SK-N-SH treated with all-trans-retinoic acid at 6 μM for 48 hours (cell line): ENCODE data around the gene MDGA2.

Source experiments
- ATAC-seq: fragments of 200-7000 bp; cut with Tn5 transposase; 3 replicates; pipeline ENCODE4 v1.9.1; 2020; ENCODE audit warnings: mild to moderate bottlenecking, moderate library complexity
- ARNTL ChIP-seq: fragments of 450-650 bp; formaldehyde crosslinking; IDR thresholded peaks from 2 replicates; pipeline ENCODE4 v1.5.0; 2020; ENCODE audit warnings: low read depth, mild to moderate bottlenecking, moderate library complexity, borderline replicate concordance
- BACH2 ChIP-seq: fragments of 250-450 bp; sonication (Bioruptor Pico); IDR thresholded peaks from 2 replicates; pipeline ENCODE4 v1.9.0; 2021; ENCODE audit warnings: mild to moderate bottlenecking, borderline replicate concordance
- CSDC2 ChIP-seq: fragments of 250-450 bp; sonication (Bioruptor Pico); IDR thresholded peaks from 2 replicates; pipeline ENCODE4 v1.5.0; 2020; ENCODE audit warnings: mild to moderate bottlenecking, moderate library complexity
- ESRRG ChIP-seq: fragments of 250-450 bp; sonication (Bioruptor Pico); IDR thresholded peaks from 2 replicates; pipeline ENCODE4 v1.6.1; 2021; ENCODE audit warnings: mild to moderate bottlenecking
- GLIS3 ChIP-seq: fragments of 250-450 bp; sonication (Bioruptor Pico); IDR thresholded peaks from 2 replicates; pipeline ENCODE4 v1.5.0; 2020; ENCODE audit warnings: mild to moderate bottlenecking, moderate library complexity
- ISL1 ChIP-seq: fragments of 250-450 bp; sonication (Bioruptor Pico); IDR thresholded peaks from 2 replicates; pipeline ENCODE4 v2.1.2; 2022; ENCODE audit warnings: mild to moderate bottlenecking, moderate library complexity
- OSR1 ChIP-seq: fragments of 250-450 bp; sonication (Bioruptor Pico); IDR thresholded peaks from 2 replicates; pipeline ENCODE4 v1.8.0; 2022; ENCODE audit warnings: moderate library complexity, mild to moderate bottlenecking, inconsistent platforms
- RARB ChIP-seq: fragments of 250-450 bp; sonication (Bioruptor Pico); IDR thresholded peaks from 2 replicates; pipeline ENCODE4 v1.8.0; 2021; ENCODE audit warnings: mild to moderate bottlenecking, moderate library complexity
- SNAI2 ChIP-seq: fragments of 250-450 bp; sonication (Bioruptor Pico); IDR thresholded peaks from 2 replicates; pipeline ENCODE4 v1.5.0; 2020; ENCODE audit warnings: mild to moderate bottlenecking, moderate library complexity
- TCF4 ChIP-seq: fragments of 250-450 bp; sonication (Bioruptor Pico); IDR thresholded peaks from 2 replicates; pipeline ENCODE4 v1.8.0; 2021; ENCODE audit warnings: mild to moderate bottlenecking, moderate library complexity, borderline replicate concordance
- TOX ChIP-seq: fragments of 250-450 bp; sonication (Bioruptor Pico); IDR thresholded peaks from 2 replicates; pipeline ENCODE4 v1.8.0; 2021; ENCODE audit warnings: mild to moderate bottlenecking, moderate library complexity, borderline replicate concordance
- ZC3H10 ChIP-seq: fragments of 250-450 bp; sonication (Bioruptor Pico); IDR thresholded peaks from 2 replicates; pipeline ENCODE4 v1.5.1; 2021; ENCODE audit warnings: mild to moderate bottlenecking, moderate library complexity
- ZFP3 ChIP-seq: fragments of 250-450 bp; sonication (Bioruptor Pico); IDR thresholded peaks from 2 replicates; pipeline ENCODE4 v1.5.0; 2020; ENCODE audit warnings: mild to moderate bottlenecking, moderate library complexity
- ZFP30 ChIP-seq: fragments of 450-650 bp; formaldehyde crosslinking; IDR thresholded peaks from 2 replicates; pipeline ENCODE4 v1.5.0; 2022; ENCODE audit warnings: mild to moderate bottlenecking, moderate library complexity
- ZNF565 ChIP-seq: fragments of 450-650 bp; formaldehyde crosslinking; conservative IDR thresholded peaks from 2 replicates; pipeline ENCODE4 v1.5.0; 2020; ENCODE audit warnings: low read depth, mild to moderate bottlenecking, moderate library complexity
- ZNF8 ChIP-seq: fragments of 450-650 bp; formaldehyde crosslinking; IDR thresholded peaks from 2 replicates; pipeline ENCODE4 v1.5.0; 2020; ENCODE audit warnings: mild to moderate bottlenecking, moderate library complexity
- TF ChIP-seq, protein P1 (sequence below): fragments of 250-450 bp; sonication (Bioruptor Pico); IDR thresholded peaks from 2 replicates; pipeline ENCODE4 v1.8.0; 2020; ENCODE audit warnings: mild to moderate bottlenecking, moderate library complexity, borderline replicate concordance
- TF ChIP-seq, protein P2 (sequence below): fragments of 250-450 bp; sonication (Bioruptor Pico); IDR thresholded peaks from 2 replicates; pipeline ENCODE4 v1.5.0; 2020; ENCODE audit warnings: mild to moderate bottlenecking, moderate library complexity
- TF ChIP-seq, protein P3 (sequence below): fragments of 250-450 bp; sonication (Bioruptor Pico); IDR thresholded peaks from 2 replicates; pipeline ENCODE4 v1.8.0; 2021; ENCODE audit warnings: low read depth, mild to moderate bottlenecking, moderate library complexity, borderline replicate concordance
- TF ChIP-seq, protein P4 (sequence below): fragments of 250-450 bp; sonication (Bioruptor Pico); IDR thresholded peaks from 2 replicates; pipeline ENCODE4 v1.5.1; 2021; ENCODE audit warnings: mild to moderate bottlenecking, moderate library complexity

MDGA2 gene

DNA sequence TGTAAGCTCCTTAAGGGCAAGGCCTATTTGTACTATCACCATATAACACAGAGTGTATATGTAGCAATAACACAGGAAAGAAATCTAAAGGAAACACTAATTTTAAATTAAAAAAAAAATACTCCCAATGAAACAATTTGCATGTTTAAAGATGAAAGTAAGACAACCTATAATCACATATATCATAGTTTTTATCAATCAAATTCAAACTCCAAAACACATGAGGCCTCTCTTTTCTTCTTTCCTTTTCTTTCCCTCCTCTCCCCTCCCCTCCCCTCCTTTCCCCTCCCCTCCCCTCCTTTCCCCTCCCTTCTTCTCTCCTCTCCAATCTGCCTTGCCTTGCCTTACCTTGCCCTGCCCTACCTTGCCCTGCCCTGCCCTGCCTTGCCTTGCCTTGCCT, 618.0 kb downstream of the MDGA2 start:
- TF ChIP-seq GLIS3 (no peak), ZFP30 (no peak), ISL1 (CRISPR knock-in tag) (no peak), SNAI2 (CRISPR knock-in tag) (no peak), OSR1 (CRISPR knock-in tag) (no peak), ESRRG (no peak), TOX (CRISPR knock-in tag) (no peak), RARB (CRISPR knock-in tag) (no peak), TCF4 (CRISPR knock-in tag) (no peak), ZFP3 (no peak), ARNTL (CRISPR knock-in tag) (no peak)
- TF ChIP-seq, protein P1, sequence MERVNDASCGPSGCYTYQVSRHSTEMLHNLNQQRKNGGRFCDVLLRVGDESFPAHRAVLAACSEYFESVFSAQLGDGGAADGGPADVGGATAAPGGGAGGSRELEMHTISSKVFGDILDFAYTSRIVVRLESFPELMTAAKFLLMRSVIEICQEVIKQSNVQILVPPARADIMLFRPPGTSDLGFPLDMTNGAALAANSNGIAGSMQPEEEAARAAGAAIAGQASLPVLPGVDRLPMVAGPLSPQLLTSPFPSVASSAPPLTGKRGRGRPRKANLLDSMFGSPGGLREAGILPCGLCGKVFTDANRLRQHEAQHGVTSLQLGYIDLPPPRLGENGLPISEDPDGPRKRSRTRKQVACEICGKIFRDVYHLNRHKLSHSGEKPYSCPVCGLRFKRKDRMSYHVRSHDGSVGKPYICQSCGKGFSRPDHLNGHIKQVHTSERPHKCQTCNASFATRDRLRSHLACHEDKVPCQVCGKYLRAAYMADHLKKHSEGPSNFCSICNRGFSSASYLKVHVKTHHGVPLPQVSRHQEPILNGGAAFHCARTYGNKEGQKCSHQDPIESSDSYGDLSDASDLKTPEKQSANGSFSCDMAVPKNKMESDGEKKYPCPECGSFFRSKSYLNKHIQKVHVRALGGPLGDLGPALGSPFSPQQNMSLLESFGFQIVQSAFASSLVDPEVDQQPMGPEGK (CRISPR knock-in tag) = no peak
- TF ChIP-seq, protein P2, sequence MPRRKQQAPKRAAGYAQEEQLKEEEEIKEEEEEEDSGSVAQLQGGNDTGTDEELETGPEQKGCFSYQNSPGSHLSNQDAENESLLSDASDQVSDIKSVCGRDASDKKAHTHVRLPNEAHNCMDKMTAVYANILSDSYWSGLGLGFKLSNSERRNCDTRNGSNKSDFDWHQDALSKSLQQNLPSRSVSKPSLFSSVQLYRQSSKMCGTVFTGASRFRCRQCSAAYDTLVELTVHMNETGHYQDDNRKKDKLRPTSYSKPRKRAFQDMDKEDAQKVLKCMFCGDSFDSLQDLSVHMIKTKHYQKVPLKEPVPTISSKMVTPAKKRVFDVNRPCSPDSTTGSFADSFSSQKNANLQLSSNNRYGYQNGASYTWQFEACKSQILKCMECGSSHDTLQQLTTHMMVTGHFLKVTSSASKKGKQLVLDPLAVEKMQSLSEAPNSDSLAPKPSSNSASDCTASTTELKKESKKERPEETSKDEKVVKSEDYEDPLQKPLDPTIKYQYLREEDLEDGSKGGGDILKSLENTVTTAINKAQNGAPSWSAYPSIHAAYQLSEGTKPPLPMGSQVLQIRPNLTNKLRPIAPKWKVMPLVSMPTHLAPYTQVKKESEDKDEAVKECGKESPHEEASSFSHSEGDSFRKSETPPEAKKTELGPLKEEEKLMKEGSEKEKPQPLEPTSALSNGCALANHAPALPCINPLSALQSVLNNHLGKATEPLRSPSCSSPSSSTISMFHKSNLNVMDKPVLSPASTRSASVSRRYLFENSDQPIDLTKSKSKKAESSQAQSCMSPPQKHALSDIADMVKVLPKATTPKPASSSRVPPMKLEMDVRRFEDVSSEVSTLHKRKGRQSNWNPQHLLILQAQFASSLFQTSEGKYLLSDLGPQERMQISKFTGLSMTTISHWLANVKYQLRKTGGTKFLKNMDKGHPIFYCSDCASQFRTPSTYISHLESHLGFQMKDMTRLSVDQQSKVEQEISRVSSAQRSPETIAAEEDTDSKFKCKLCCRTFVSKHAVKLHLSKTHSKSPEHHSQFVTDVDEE (CRISPR knock-in tag) = no peak
- TF ChIP-seq, protein P3, sequence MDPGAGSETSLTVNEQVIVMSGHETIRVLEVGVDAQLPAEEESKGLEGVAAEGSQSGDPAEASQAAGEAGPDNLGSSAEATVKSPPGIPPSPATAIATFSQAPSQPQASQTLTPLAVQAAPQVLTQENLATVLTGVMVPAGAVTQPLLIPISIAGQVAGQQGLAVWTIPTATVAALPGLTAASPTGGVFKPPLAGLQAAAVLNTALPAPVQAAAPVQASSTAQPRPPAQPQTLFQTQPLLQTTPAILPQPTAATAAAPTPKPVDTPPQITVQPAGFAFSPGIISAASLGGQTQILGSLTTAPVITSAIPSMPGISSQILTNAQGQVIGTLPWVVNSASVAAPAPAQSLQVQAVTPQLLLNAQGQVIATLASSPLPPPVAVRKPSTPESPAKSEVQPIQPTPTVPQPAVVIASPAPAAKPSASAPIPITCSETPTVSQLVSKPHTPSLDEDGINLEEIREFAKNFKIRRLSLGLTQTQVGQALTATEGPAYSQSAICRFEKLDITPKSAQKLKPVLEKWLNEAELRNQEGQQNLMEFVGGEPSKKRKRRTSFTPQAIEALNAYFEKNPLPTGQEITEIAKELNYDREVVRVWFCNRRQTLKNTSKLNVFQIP (CRISPR knock-in tag) = no peak
- TF ChIP-seq, protein P4, sequence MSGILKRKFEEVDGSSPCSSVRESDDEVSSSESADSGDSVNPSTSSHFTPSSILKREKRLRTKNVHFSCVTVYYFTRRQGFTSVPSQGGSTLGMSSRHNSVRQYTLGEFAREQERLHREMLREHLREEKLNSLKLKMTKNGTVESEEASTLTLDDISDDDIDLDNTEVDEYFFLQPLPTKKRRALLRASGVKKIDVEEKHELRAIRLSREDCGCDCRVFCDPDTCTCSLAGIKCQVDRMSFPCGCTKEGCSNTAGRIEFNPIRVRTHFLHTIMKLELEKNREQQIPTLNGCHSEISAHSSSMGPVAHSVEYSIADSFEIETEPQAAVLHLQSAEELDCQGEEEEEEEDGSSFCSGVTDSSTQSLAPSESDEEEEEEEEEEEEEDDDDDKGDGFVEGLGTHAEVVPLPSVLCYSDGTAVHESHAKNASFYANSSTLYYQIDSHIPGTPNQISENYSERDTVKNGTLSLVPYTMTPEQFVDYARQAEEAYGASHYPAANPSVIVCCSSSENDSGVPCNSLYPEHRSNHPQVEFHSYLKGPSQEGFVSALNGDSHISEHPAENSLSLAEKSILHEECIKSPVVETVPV (CRISPR knock-in tag) = no peak
- ATAC-seq = no peak

DNA sequence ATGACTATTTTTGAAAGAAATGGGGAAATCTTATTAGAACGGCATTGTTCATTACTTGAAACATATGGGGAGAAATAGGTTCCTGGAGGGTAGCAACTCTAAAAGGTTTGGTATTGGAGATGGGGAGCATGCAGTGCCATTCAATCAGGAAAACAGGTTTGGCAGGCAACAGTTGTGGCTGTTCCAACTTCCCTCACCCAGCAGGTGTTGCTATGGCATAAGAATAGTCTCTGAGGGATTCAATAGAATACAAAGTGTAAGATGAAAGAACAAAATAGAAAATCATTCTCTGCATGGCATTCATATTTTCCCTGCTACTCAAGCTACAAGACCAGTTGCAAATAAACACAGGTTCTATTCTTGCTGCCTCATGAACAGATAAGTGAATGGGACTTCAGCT, 630.6 kb downstream of the MDGA2 start:
- no peak for ATAC-seq
- TF ChIP-seq ESRRG (no peak), ZFP3 (no peak), TCF4 (CRISPR knock-in tag) (no peak)

DNA sequence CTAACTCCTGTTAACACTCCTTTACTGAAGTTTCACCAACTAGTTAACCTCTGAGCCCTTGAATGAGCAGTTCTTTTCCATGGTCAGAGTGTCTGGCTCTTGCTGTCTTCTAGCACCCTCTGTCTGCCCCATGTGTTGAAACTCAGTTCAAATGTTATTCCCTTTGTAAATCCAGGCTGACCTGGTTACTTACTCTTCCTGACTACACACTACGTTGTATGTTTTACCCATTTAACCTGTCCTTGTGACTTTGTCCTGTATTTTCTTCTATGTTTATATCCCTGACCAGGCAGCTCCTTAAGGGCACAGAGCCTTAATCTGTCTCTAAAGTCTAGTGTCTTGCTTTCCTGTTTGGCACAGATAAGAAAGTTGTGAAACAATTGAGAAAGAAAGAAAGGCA, 634.9 kb downstream of the MDGA2 start:
- TF ChIP-seq ZFP3 (no peak), ZNF565 (CRISPR knock-in tag) (no peak), ARNTL (CRISPR knock-in tag) (no peak)
- TF ChIP-seq, protein P4 (CRISPR knock-in tag) = no peak
- ATAC-seq = no peak

DNA sequence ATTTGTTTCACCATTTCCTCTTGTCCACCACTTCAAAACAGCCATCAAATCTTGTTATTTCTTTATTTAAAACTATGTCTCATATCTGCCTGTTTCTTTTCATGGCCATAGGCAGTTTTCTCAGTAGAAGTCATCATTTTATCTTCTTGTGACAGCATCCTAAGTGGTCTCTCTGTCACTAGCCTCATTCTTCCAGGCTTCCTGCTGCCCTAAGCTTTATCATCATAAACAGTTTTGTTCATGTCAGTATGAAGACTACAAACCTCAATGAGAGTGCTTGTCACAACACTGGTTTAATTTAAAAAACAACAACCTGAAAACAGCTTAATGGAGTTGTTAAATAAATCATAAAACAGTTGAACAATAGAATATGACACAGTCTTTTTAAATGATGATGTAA, 636.1 kb downstream of the MDGA2 start:
- no peak for ATAC-seq
- no peak for TF ChIP-seq BACH2 (CRISPR knock-in tag)

DNA sequence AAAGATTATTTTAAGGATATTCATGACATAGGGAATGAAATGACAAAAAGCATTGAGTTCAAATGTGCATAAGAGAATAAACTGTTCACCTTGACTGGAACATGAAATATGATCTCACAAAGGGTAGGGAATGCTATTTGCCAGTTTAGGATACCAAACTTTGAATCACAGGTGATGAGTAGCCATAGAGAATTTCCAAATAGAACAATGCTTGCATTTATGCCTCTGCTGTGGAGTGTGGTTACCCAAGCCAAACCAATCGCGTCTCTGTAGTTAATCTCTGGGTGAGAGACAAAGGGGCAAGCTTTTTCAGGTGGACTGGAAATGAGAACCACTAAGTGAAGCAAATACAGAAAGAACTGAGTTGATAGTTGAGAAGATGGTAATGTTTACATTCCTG, 652.7 kb downstream of the MDGA2 start:
- no peak for ATAC-seq
- no peak for TF ChIP-seq ISL1 (CRISPR knock-in tag)
- no peak for TF ChIP-seq ZC3H10 (CRISPR knock-in tag)
- TF ChIP-seq ARNTL (CRISPR knock-in tag) = no peak
- TF ChIP-seq CSDC2 (CRISPR knock-in tag) = no peak
- TF ChIP-seq ZNF8 = no peak
- TF ChIP-seq ZFP30 = no peak
- TF ChIP-seq, all 23 proteins: peak for 0
